Astrocyte (in vitro differentiated cells and primary cell): Measurements from ENCODE around the gene MYO19. TPM values are rescaled to one million over a fixed set of nuclear protein-coding genes. Genes with fewer than 3 reads are reported as not detected.

Source experiments
- DNase-seq: peaks from one replicate; pipeline ENCODE4 v3.0.0-alpha.2; 2010; ENCODE audit warnings: low read depth
- FAIRE-seq: peaks from 2 replicates; lab custom pipeline; 2011; peaks lifted over from hg19 to GRCh38; lab: Jason Lieb, UNC
- H2AFZ ChIP-seq: 2 replicates; pipeline ENCODE4 v1.6.0; 2012; ENCODE audit warnings: low read depth, low read length, inconsistent platforms
- H3K27ac ChIP-seq: 2 replicates; pipeline ENCODE4 v1.5.1; 2011; ENCODE audit warnings: low read depth, low read length, inconsistent platforms
- H3K27me3 ChIP-seq: 2 replicates; pipeline ENCODE4 v1.6.0; 2011; ENCODE audit warnings: low read length, inconsistent platforms; ENCODE audit not compliant: insufficient read depth
- H3K36me3 ChIP-seq: 2 replicates; pipeline ENCODE4 v1.5.1; 2011; ENCODE audit warnings: low read length, inconsistent platforms; ENCODE audit not compliant: insufficient read depth
- H3K4me1 ChIP-seq: 2 replicates; pipeline ENCODE4 v1.5.1; 2011; ENCODE audit warnings: low read length, inconsistent platforms; ENCODE audit not compliant: insufficient read depth
- H3K4me2 ChIP-seq: 2 replicates; pipeline ENCODE4 v1.6.0; 2012; ENCODE audit warnings: low read length, inconsistent platforms
- H3K4me3 ChIP-seq: 2 replicates; pipeline ENCODE4 v1.5.1; 2011; ENCODE audit warnings: low read depth, mild to moderate bottlenecking, low read length, inconsistent platforms; ENCODE audit not compliant: insufficient read depth
- H3K79me2 ChIP-seq: 2 replicates; pipeline ENCODE4 v1.6.0; 2012; ENCODE audit warnings: mild to moderate bottlenecking, low read length, inconsistent platforms; ENCODE audit not compliant: insufficient read depth
- H3K9ac ChIP-seq: 2 replicates; pipeline ENCODE4 v1.6.0; 2012; ENCODE audit warnings: mild to moderate bottlenecking, low read length, inconsistent platforms
- H3K9me3 ChIP-seq: 2 replicates; pipeline ENCODE4 v1.5.1; 2012; ENCODE audit warnings: low read depth, mild to moderate bottlenecking, low read length, inconsistent platforms; ENCODE audit not compliant: insufficient read depth
- H4K20me1 ChIP-seq: 2 replicates; pipeline ENCODE4 v1.6.0; 2012; ENCODE audit warnings: low read length, inconsistent platforms; ENCODE audit not compliant: insufficient read depth
- H3K27ac Mint-ChIP-seq: one replicate; pipeline ENCODE4 v1.8.0; 2021; ENCODE audit warnings: mild to moderate bottlenecking, mixed read lengths; ENCODE audit not compliant: unreplicated experiment
- H3K27me3 Mint-ChIP-seq: one replicate; pipeline ENCODE4 v1.8.0; 2021; ENCODE audit warnings: low read depth, mixed read lengths; ENCODE audit not compliant: unreplicated experiment
- H3K36me3 Mint-ChIP-seq: one replicate; pipeline ENCODE4 v1.8.0; 2021; ENCODE audit warnings: low read depth, mixed read lengths; ENCODE audit not compliant: unreplicated experiment
- H3K4me1 Mint-ChIP-seq: one replicate; pipeline ENCODE4 v1.8.0; 2021; ENCODE audit warnings: low read depth, mixed read lengths; ENCODE audit not compliant: unreplicated experiment
- H3K4me3 Mint-ChIP-seq: one replicate; pipeline ENCODE4 v1.8.0; 2021; ENCODE audit warnings: mild to moderate bottlenecking, moderate library complexity, mixed read lengths; ENCODE audit not compliant: unreplicated experiment
- H3K9me3 Mint-ChIP-seq: one replicate; pipeline ENCODE4 v1.8.0; 2021; ENCODE audit warnings: mild to moderate bottlenecking, mixed read lengths; ENCODE audit not compliant: unreplicated experiment
- EZH2 ChIP-seq: IDR thresholded peaks from 2 replicates; pipeline ENCODE4 v1.6.1; 2012; ENCODE audit warnings: mild to moderate bottlenecking, low read length, inconsistent platforms; ENCODE audit not compliant: insufficient read depth
- total RNA-seq: library from RNA; stranded (reverse); gene quantifications from 2 replicates; pipeline ENCODE4 v1.2.1, GENCODE V29; 2021
- TF ChIP-seq, protein P1 (sequence below): IDR thresholded peaks from 2 replicates; pipeline ENCODE4 v1.5.1; 2011; ENCODE audit warnings: low read depth, mild to moderate bottlenecking, inconsistent platforms, low read length, moderate library complexity; ENCODE audit not compliant: insufficient read depth

The MYO19 gene
- total RNA-seq, 1 donor from 2014 or later: 42.9 TPM

DNA sequence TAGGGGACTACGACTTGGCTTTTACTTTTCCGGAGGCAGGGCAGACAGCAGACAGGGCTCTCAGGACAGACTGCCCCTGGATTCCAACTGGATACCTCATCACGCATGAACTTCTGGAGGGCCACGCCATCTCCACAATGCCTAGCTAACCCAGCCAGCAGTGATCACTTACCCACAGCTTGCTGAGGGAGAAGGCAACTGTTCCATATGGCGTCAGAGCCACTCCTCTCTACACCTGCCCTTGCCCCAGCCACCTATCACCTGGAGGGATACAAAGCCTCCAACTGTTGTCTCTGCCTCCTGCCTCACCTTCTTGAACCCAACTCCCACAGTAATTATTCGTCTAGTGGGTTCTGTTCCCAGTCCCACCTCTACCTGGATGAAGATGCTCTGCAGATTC lies 8.8 kb downstream of the MYO19 start:
- no peaks in the 10 kb centered on the region for H3K9me3 ChIP-seq
- no peaks in the 10 kb centered on the region for H3K27me3 Mint-ChIP-seq
- H2AFZ ChIP-seq: no peak overlapping the region
- H3K79me2 ChIP-seq: peaks cover 13% of the 10 kb centered on the region
- H3K4me3 ChIP-seq: no peak overlapping the region
- H3K9me3 Mint-ChIP-seq: peaks cover 2% of the 10 kb centered on the region
- no peaks in the 10 kb centered on the region for H3K27me3 ChIP-seq
- no peak overlapping the region for H3K4me3 Mint-ChIP-seq
- H3K27ac ChIP-seq: no peak overlapping the region
- peaks cover 21% of the 10 kb centered on the region for H4K20me1 ChIP-seq
- no peak overlapping the region for H3K4me2 ChIP-seq
- H3K36me3 Mint-ChIP-seq: peaks cover 24% of the 10 kb centered on the region
- H3K27ac Mint-ChIP-seq: no peak overlapping the region
- no peak for FAIRE-seq
- H3K4me1 ChIP-seq: peaks cover 17% of the 10 kb centered on the region
- peaks cover 33% of the 10 kb centered on the region for H3K36me3 ChIP-seq
- no peak for DNase-seq
- H3K9ac ChIP-seq: no peak overlapping the region
- TF ChIP-seq EZH2: no peak
- TF ChIP-seq, protein P1, sequence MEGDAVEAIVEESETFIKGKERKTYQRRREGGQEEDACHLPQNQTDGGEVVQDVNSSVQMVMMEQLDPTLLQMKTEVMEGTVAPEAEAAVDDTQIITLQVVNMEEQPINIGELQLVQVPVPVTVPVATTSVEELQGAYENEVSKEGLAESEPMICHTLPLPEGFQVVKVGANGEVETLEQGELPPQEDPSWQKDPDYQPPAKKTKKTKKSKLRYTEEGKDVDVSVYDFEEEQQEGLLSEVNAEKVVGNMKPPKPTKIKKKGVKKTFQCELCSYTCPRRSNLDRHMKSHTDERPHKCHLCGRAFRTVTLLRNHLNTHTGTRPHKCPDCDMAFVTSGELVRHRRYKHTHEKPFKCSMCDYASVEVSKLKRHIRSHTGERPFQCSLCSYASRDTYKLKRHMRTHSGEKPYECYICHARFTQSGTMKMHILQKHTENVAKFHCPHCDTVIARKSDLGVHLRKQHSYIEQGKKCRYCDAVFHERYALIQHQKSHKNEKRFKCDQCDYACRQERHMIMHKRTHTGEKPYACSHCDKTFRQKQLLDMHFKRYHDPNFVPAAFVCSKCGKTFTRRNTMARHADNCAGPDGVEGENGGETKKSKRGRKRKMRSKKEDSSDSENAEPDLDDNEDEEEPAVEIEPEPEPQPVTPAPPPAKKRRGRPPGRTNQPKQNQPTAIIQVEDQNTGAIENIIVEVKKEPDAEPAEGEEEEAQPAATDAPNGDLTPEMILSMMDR: no peak
- peaks cover 12% of the 10 kb centered on the region for H3K4me1 Mint-ChIP-seq

- Mint-ChIP-seq H3K4me3 (no peak overlapping the region), H3K4me1 (peaks cover 12% of the 10 kb centered on the region), H3K27ac (no peak overlapping the region), H3K27me3 (no peaks in the 10 kb centered on the region), H3K9me3 (peaks cover 2% of the 10 kb centered on the region), H3K36me3 (peaks cover 24% of the 10 kb centered on the region)
- no peaks in the 10 kb centered on the region for H3K27me3 ChIP-seq
- no peak overlapping the region for H3K4me3 ChIP-seq
- TF ChIP-seq EZH2: no peak
- TF ChIP-seq, protein P1: no peak
- H2AFZ ChIP-seq: no peak overlapping the region
- DNase-seq (peak; percentile 12), FAIRE-seq (no peak)
- no peak overlapping the region for H3K9ac ChIP-seq
- no peaks in the 10 kb centered on the region for H3K9me3 ChIP-seq
- H3K4me1 ChIP-seq: peaks cover 17% of the 10 kb centered on the region
- H3K36me3 ChIP-seq: peaks cover 41% of the 10 kb centered on the region
- H3K27ac ChIP-seq: peak overlapping the region; percentile 62
- H4K20me1 ChIP-seq: peaks cover 21% of the 10 kb centered on the region
- no peak overlapping the region for H3K4me2 ChIP-seq
- peaks cover 13% of the 10 kb centered on the region for H3K79me2 ChIP-seq
Observed at GRCh38 chr17:36525113-36525512, 9.6 kb downstream of the MYO19 start.

DNA sequence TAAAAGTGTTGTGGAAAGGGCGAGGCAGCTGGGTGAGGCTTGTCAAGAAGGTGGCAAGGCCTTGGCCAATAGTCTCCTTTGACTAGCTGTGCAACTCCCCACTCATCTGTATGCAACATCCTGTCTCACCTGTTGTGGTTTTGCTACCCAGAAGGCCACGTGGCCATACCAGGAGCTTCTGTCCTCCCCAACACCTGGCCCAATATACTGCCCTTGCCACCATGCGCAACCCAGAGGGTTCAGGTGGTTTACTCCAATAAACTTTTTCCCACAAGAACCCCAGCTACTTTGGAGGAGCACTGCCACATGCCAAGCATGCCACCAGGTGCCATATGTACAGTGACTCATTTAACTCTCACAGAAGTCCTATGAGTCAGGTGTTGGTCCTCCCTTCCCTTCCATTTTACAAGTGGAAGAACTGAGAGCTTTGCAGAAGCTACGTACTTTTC lies 10.2 kb downstream of the MYO19 start:
- H3K36me3 ChIP-seq: peaks cover 43% of the 10 kb centered on the region
- Mint-ChIP-seq H3K27me3 (no peaks in the 10 kb centered on the region), H3K36me3 (peaks cover 24% of the 10 kb centered on the region), H3K4me1 (peaks cover 12% of the 10 kb centered on the region), H3K9me3 (peaks cover 2% of the 10 kb centered on the region), H3K27ac (no peak overlapping the region), H3K4me3 (no peak overlapping the region)
- peaks cover 13% of the 10 kb centered on the region for H3K79me2 ChIP-seq
- no peak overlapping the region for H3K4me3 ChIP-seq
- peak overlapping the region; percentile 62 for H3K27ac ChIP-seq
- H3K9ac ChIP-seq: no peak overlapping the region
- TF ChIP-seq, protein P1: no peak
- no peak for TF ChIP-seq EZH2
- no peak overlapping the region for H2AFZ ChIP-seq
- H3K27me3 ChIP-seq: no peaks in the 10 kb centered on the region
- H4K20me1 ChIP-seq: peaks cover 20% of the 10 kb centered on the region
- H3K4me2 ChIP-seq: no peak overlapping the region
- FAIRE-seq (no peak), DNase-seq (peak; percentile 25)
- peaks cover 14% of the 10 kb centered on the region for H3K4me1 ChIP-seq
- H3K9me3 ChIP-seq: no peaks in the 10 kb centered on the region
